CD4-positive, alpha-beta T cell treated with Interleukin-1 beta for 1 hour (primary cell): ENCODE results near the gene LYL1.

ENCODE experiments used
- DNase-seq, 2 donors: peaks; one replicate each; pipeline ENCODE4 v3.0.0-alpha.2; 2020 to 2022

Gene LYL1

GRCh38 chr19:13071444-13072187 is 31.0 kb downstream of the LYL1 start:
- no peak for DNase-seq

- no peak for DNase-seq
These were observed 32.1 kb downstream of the LYL1 start for GRCh38 chr19:13070425-13071140.

DNA sequence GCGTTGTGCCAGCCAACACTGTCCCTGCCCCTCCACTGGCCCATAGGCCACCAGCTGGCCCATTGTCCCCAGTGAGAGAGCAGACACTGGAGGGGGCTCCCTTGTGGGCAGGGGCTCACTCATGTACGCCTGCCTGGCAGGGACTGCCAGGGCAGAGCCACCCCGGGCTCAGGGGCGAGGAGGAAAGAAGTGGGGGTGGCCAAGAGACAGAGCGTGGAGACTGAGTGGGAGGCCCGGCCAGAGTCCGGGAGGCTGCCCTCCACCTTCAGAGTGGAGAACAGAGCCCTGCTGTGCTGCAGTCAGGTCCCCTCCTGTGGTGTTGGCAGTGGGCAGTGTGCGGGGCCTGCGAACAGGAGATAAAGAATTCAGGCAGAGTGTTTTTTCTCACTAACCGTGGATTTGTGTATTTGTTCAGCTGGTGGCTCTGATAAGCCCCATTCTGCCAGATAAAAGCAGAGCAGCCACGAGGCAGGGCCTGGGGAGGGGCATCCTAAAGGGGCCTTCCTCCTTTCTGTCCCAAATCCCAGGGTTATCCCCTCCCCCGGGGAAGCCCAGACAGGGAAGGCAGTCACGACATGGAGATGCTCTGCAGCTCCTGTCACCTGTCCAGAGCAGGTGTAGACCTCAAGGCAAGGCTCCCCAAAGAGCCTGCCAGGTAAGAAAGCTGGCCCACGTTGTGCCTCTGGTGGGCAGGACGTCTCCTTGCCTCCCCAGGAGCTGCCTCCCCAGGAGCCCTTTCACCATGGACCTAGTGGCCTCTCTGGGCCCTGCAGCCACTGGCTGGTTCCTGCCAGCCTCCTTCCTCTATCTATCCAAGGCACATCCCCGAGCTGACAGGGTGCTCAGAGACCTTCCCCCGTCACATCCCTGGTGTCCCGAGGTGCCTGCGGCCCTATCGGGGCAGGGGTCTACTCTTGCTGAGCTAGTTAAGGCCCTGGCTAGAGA is 33.0 kb downstream of the LYL1 start:
- no peak for DNase-seq

DNA sequence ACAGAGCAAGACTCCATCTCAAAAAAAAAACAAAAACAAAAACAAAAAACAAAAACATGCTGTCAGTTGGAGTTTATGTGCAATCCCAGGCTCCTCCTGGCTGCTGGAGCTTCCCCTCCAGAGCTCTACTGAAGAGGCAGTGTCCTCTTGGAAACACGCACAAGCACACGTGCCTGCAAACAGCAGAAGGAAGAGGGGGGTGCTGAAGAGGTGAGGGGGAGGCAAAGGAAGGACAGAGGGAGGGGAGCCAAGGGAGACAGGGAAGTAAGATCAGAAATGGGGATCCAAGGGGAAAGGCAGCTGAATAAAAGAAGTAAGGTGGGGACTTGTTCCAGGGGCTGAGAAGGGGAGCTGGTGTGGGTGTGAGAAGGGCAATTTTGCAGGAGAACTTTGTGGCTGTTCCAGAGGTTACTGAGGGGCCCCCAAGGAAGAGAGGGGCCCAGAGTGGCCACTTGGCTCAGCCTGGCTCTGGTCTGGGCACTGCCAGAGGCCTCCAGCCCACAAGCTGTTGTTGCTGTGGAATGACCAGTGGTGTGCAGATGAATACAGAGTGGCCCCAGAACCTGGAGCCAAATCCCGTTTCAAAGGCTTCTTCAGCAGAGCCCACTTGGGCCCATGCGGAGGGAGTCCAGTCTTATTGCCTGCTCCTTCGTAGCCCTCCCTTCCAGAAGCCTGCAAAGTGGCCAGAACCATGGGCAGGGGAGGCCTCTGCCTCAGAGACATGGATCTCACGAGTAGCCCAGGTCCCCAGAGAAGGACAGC is 34.4 kb downstream of the LYL1 start:
- no peak for DNase-seq

- DNase-seq: no peak
These were observed 35.5 kb downstream of the LYL1 start for GRCh38 chr19:13066933-13067807.

DNA sequence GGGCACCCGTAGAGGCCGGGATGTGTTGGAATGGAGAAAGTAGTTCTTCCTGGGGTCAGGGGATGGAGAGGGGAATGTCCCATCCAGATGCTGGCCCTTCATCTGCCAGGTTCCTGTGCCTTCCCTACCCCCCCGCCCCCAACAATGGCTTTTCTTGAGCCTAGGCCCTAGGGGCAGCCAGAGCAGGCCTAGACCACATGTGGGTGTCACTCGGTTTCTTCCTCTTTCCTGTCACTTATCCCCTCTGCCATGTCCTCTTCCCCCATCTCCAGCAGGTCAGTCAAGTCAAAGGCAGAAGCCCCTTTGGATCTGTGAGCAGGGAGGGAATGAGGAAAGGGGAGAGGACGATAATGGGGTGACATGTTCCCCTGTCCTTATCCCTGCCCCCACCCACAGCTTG is 36.4 kb downstream of the LYL1 start:
- no peak for DNase-seq

DNA sequence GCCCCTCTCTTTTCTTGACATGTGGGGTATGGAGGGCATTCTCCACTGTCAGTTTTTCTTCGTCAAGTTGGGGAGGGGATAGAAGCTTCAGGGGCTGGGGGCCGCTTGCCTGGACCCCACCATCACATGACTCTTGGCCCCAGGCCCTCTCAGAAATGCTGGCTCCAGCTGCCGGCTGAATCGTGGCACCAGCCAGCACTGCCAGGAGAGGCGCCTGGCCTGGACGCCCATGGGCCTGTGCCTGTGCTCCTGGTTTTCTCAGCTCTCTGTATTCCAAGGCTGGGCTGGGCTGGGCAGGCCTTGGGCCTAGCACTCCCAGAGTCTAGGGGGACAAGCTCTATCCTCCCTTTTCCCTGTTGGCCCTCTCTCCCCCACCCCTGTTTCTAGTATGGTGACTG is 38.6 kb downstream of the LYL1 start:
- DNase-seq: no peak

GRCh38 chr19:13063461-13064091 is 39.1 kb downstream of the LYL1 start:
- DNase-seq: no peak

DNA sequence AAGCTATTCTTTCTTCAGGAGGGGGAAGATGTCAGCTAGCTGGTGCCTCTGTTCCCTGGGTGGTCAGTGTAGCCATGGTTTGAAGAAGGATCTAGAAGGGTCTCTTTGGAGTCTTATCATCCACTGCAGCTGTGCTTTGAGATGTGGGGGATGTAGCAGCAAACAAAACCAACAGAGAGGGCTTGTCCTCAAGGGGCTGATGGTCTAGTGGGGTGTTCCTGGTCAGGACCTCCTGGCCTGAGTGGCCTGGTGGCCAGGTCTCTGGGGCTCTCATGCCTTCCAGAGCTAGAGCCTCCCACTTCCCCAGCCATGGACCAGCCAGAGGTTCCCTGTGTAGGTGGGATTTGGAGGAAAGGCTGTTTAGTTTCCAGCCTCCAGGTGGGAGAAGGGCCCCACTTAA is 40.3 kb downstream of the LYL1 start:
- no peak for DNase-seq

DNA sequence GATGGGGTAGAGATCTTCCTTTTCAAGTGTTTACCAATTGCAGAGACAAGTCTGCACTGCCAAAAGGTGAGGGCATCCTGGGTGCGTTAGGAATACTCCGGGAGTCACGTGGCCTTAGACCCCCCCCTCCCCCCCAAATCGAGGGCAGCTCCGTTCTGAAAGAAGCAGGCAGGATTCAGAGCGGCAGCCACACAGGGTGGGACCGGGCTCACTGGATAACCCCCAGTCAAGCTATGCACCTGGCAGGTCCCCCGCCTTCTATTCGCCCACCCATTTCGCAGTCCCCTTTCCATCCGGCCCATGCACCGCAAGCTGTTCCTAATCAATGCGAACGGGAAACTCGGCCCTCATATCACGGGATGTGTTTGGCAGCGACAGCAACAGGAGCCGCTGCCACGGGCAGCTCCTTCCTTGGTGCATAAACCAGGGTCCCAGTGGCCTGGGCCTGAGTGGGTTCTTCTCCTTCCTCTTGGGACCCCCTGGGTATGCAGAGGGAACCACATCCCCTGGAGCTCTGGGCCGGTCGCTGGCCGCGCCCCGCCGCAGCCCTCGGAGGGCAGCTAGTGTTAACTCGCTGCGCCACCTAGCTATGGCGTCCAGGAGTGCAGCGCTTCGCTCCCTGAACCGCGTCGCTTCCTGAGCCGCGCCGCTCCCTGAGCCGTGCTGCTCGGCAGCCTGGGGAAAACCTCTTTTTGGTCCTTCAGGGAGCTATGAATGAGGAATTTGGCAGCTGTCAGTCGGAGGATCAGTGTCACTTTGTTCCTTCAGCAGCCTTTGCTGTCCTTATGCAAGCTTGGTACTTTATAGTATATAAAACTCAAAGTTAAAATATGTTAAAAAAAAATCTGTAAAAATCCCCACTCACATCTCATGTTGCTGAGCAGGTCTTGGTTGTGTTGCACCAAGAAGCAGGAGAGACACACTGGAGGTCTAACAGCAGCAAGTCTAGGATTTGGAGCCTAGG is 41.4 kb downstream of the LYL1 start:
- peak; percentile 71 to 74 for DNase-seq

- no peak for DNase-seq
These were observed 42.3 kb downstream of the LYL1 start for GRCh38 chr19:13060233-13060963.

GRCh38 chr19:13058951-13059660 is 43.6 kb downstream of the LYL1 start:
- no peak for DNase-seq

DNA sequence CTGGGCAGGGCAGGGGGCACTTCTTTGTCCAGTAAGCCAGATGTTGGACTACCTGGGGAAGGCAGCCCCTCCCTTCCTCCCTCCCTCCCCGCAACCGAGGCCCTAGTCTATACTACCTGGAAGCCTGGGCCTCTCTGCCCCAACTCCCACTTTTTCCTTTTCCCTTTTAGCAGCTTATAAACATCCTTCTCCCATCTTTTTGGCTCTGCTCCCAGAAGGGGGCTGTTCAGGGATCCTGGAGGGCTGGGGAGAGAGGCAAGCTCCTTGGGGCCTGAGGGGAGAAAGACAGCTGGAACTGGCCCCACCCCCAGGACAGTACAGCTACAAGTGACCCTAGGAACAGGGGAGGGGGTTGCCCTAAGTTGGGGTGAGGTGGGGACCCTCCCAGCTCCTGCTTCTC is 44.9 kb downstream of the LYL1 start:
- DNase-seq: no peak

- no peak for DNase-seq
These were observed 45.5 kb downstream of the LYL1 start for GRCh38 chr19:13057147-13057572.

DNA sequence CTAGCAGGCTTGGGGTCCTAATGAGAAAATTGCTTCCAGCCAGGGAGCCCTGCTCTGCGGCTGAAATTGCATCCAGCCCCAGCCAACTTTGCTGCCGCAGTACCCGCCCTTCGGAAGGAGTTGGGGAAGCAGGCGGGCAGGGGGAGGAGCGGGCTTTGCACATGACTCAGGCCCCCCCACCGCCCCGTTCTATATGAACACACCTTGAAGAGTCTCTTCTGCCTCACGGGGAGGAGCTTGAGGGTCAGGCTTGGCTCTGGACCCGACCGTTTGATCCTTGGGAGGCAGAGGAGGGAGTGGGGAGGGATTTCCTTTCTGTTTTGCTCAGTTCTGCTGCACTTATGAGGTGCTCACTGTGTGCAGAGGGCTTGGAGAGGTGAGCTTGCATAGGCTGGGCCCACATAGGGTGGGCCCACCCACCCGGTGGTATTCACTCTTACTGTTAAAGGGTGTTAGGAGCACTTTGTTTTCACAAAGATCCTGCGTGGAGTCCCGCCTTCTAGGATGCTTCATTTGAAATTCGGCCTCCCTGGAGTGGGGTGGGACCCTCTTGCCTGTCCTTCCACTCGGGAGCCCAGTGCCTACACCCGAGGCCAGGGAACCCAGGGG is 46.5 kb downstream of the LYL1 start:
- DNase-seq: no peak

DNA sequence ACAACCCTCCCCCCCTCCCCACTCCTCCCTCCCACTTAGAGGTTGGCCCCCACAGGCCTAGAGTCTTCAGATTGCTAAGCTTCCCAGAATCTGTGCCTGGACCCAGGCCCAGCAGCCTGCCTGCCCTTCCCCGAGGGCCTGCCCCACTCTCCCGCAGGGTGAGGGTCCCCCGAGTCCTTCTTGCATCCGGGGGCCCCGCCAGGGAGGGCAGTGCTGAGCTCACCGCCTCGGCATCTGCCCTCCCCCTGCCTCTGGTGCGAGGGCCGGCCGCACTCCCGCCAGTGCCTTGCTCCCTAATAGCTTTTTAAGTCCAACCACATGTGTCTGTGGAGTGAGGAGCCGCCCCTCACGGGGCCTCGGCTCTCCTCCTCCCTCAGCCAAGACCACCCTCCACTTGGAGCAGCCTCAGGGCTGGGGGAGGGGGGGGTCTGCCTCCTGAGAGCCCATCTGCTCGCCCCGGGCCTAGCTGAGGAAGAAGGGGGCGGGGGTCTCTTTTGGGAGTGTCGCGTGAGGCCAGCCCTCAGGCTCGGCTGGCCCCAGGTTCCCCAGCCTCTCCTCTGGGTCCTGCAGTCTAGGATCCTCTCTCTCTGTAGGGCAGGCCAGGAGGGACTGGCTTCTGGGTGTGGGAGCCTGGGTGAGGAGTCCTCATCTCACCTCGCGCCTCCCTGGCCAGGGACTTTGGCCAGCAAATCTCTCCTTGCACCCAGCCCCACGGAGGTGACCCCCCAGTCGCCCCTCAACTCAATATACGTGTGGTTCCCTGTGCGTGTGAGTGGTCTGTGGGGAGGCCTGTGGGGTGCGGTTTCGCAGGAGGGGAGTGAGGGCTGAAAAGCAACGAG is 47.2 kb downstream of the LYL1 start:
- DNase-seq: no peak

- DNase-seq: no peak
These were observed 47.9 kb downstream of the LYL1 start for GRCh38 chr19:13054626-13055212.
